Breast epithelium (tissue), 3 donors: Measurements from ENCODE around the gene RHOBTB1.

Source experiments
- POLR2A ChIP-seq: fragments of 450-650 bp; IDR thresholded peaks from one replicate; pipeline ENCODE4 v1.6.1; 2016; ENCODE audit warnings: antibody characterized with exemption, mild to moderate bottlenecking, moderate library complexity
- POLR2AphosphoS5 ChIP-seq, 3 donors: sonication (generic); formaldehyde crosslinking; IDR thresholded peaks; one replicate each; pipeline ENCODE4 v1.6.1; 2017; ENCODE audit warnings: antibody characterized with exemption in 3 of 3
- TF ChIP-seq, protein P1 (sequence below), 3 donors: fragments of 450-650 bp; IDR thresholded peaks; one replicate each; pipeline ENCODE4 v1.5.1; 2016 to 2017; ENCODE audit warnings: antibody characterized with exemption in 3 of 3, mild to moderate bottlenecking in 3 of 3, moderate library complexity in 3 of 3

DNA sequence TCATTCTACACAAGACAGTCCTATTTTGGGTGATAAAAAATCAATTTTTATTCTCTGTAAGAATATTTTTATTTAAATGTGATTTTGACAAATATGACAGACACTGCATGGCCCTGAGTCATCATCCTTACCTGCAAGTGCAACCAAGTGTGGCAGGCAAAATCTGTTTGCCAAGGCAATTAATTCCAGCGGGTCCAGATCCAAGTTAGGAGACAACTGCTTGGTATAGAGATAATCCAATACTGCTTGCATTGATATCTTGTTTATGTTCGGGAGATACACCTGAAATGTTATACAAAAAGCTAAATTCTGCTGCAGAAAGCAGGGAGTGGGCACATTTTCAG is 66.2 kb downstream of the RHOBTB1 start:
- TF ChIP-seq, protein P1, sequence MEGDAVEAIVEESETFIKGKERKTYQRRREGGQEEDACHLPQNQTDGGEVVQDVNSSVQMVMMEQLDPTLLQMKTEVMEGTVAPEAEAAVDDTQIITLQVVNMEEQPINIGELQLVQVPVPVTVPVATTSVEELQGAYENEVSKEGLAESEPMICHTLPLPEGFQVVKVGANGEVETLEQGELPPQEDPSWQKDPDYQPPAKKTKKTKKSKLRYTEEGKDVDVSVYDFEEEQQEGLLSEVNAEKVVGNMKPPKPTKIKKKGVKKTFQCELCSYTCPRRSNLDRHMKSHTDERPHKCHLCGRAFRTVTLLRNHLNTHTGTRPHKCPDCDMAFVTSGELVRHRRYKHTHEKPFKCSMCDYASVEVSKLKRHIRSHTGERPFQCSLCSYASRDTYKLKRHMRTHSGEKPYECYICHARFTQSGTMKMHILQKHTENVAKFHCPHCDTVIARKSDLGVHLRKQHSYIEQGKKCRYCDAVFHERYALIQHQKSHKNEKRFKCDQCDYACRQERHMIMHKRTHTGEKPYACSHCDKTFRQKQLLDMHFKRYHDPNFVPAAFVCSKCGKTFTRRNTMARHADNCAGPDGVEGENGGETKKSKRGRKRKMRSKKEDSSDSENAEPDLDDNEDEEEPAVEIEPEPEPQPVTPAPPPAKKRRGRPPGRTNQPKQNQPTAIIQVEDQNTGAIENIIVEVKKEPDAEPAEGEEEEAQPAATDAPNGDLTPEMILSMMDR (IDR thresholded peaks at IDR 0.05), result no peak
- TF ChIP-seq POLR2AphosphoS5 (IDR thresholded peaks at IDR 0.05) (no peak), POLR2A (no peak)
